Bronchial epithelial cell (primary cell): ENCODE data around the gene RAB8A. TPM values are rescaled to one million over a fixed set of nuclear protein-coding genes. Genes with fewer than 3 reads are reported as not detected.

ENCODE experiments used
- DNase-seq: peaks from one replicate; pipeline ENCODE4 v3.0.0-alpha.2; 2010; ENCODE audit warnings: low read depth
- FAIRE-seq: peaks from 2 replicates; lab custom pipeline; 2011; peaks lifted over from hg19 to GRCh38; lab: Jason Lieb, UNC
- H3K27me3 ChIP-seq: 2 replicates; pipeline ENCODE4 v1.5.1; 2011; ENCODE audit warnings: low read length; ENCODE audit not compliant: control insufficient read depth, insufficient read depth
- H3K36me3 ChIP-seq: 2 replicates; pipeline ENCODE4 v1.5.1; 2011; ENCODE audit warnings: low read length; ENCODE audit not compliant: control insufficient read depth, insufficient read depth
- H3K4me3 ChIP-seq: 2 replicates; pipeline ENCODE4 v1.5.1; 2011; ENCODE audit warnings: mild to moderate bottlenecking, low read depth, low read length, control low read depth
- CTCF ChIP-seq: IDR thresholded peaks from 2 replicates; pipeline ENCODE4 v1.5.1; 2011; ENCODE audit warnings: mild to moderate bottlenecking, moderate library complexity, low read length, control low read depth, inconsistent platforms; ENCODE audit not compliant: insufficient read depth, severe bottlenecking
- total RNA-seq: library from RNA; depleted of rRNA; stranded (reverse); fragments of >200 nt; gene quantifications from 2 replicates; pipeline ENCODE4 v1.2.1, GENCODE V29; 2014

The RAB8A gene
- total RNA-seq, 1 donor from 2014 or later: 76.6 TPM

- TF ChIP-seq CTCF: no peak
- H3K36me3 ChIP-seq: peaks cover 24% of the 10 kb centered on the region
- peak; percentile 70 for FAIRE-seq
These were observed 20.0 kb downstream of the RAB8A start for GRCh38 chr19:16131648-16132047.

DNA sequence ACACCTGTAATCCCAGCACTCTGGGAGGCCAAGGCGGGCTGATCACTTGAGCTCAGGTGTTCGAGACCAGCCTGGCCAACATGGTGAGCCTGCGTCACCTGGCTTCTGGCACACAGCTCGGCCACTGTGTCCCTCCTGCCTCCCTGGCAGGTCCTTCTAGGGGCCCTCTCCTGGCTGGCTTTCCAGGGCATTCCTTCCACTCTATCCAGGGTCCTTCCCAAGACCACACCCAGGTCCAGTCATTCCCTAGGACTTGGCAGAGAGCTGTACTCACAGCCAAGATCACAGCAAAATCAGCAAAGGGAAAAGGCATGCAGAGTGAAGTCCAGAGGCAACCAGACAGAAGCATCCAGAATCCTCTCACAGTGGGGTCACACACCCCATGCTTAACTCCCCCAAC is 22.1 kb downstream of the RAB8A start:
- no peak for TF ChIP-seq CTCF
- no peaks in the 10 kb centered on the region for H3K27me3 ChIP-seq
- peaks cover 13% of the 10 kb centered on the region for H3K36me3 ChIP-seq
- FAIRE-seq (no peak), DNase-seq (no peak)
- no peak overlapping the region for H3K4me3 ChIP-seq

More at GRCh38 chr19:16131648-16132047, 20.0 kb downstream of the RAB8A start:
- Histone ChIP-seq H3K4me3 (no peak overlapping the region), H3K27me3 (no peaks in the 10 kb centered on the region)
- DNase-seq: no peak

GRCh38 chr19:16134510-16134909 is 22.8 kb downstream of the RAB8A start:
- Histone ChIP-seq H3K4me3 (no peak overlapping the region), H3K36me3 (peaks cover 9% of the 10 kb centered on the region), H3K27me3 (no peaks in the 10 kb centered on the region)
- FAIRE-seq: no peak
- no peak for TF ChIP-seq CTCF
- no peak for DNase-seq

GRCh38 chr19:16135430-16136127 is 23.9 kb downstream of the RAB8A start:
- Histone ChIP-seq H3K36me3 (peaks cover 5% of the 10 kb centered on the region), H3K4me3 (no peak overlapping the region), H3K27me3 (no peaks in the 10 kb centered on the region)
- no peak for DNase-seq
- TF ChIP-seq CTCF: no peak
- FAIRE-seq: no peak

GRCh38 chr19:16136185-16136999 is 24.7 kb downstream of the RAB8A start:
- H3K27me3 ChIP-seq: no peaks in the 10 kb centered on the region
- TF ChIP-seq CTCF: no peak
- H3K4me3 ChIP-seq: no peak overlapping the region
- FAIRE-seq (no peak), DNase-seq (no peak)
- H3K36me3 ChIP-seq: peaks cover 5% of the 10 kb centered on the region
